OCI-LY1 (cell line): ENCODE results near the gene DEPDC5.

Experiments
- H2AFZ ChIP-seq: fragments of 200-600 bp; sonication (generic), shearing (Covaris generic); 2 replicates; pipeline ENCODE4 v1.6.0; 2014; ENCODE audit warnings: antibody characterized with exemption, mild to moderate bottlenecking, low read length
- H3F3A ChIP-seq: fragments of 200-600 bp; sonication (generic), shearing (Covaris generic); 2 replicates; pipeline ENCODE4 v1.6.0; 2014; ENCODE audit warnings: mild to moderate bottlenecking, antibody characterized with exemption, low read length, moderate library complexity; ENCODE audit not compliant: insufficient read depth
- H3K27ac ChIP-seq: fragments of 200-600 bp; sonication (generic); 2 replicates; pipeline ENCODE4 v1.5.1; 2014; ENCODE audit warnings: low read length, mixed run types, mild to moderate bottlenecking, low read depth; ENCODE audit not compliant: poor library complexity, severe bottlenecking
- H3K27me3 ChIP-seq: fragments of 200-600 bp; sonication (generic); 2 replicates; pipeline ENCODE4 v1.6.0; 2014; ENCODE audit warnings: antibody characterized with exemption, mild to moderate bottlenecking, low read length, moderate library complexity; ENCODE audit not compliant: insufficient read depth
- H3K36me3 ChIP-seq: fragments of 200-600 bp; sonication (generic); 2 replicates; pipeline ENCODE4 v1.6.1; 2014; ENCODE audit warnings: mild to moderate bottlenecking, antibody characterized with exemption, low read length, moderate library complexity, mixed read lengths; ENCODE audit not compliant: insufficient read depth
- H3K4me1 ChIP-seq: fragments of 200-600 bp; sonication (generic); 2 replicates; pipeline ENCODE4 v1.5.1; 2014; ENCODE audit warnings: mild to moderate bottlenecking, low read length, moderate library complexity; ENCODE audit not compliant: insufficient read depth, severe bottlenecking
- H3K4me2 ChIP-seq: fragments of 200-600 bp; sonication (generic), shearing (Covaris generic); 2 replicates; pipeline ENCODE4 v1.6.1; 2014; ENCODE audit warnings: low read length
- H3K4me3 ChIP-seq: fragments of 200-600 bp; sonication (generic); 2 replicates; pipeline ENCODE4 v1.5.1; 2014; ENCODE audit warnings: low read length, low read depth, mild to moderate bottlenecking, mixed read lengths; ENCODE audit not compliant: poor library complexity, severe bottlenecking
- H3K79me2 ChIP-seq: fragments of 200-600 bp; shearing (Covaris generic); 2 replicates; pipeline ENCODE4 v1.6.1; 2016; ENCODE audit warnings: mixed run types, low read length, mixed read lengths; ENCODE audit not compliant: insufficient read depth
- H3K9ac ChIP-seq: fragments of 200-600 bp; sonication (generic), shearing (Covaris generic); 2 replicates; pipeline ENCODE4 v1.6.1; 2014; ENCODE audit warnings: mild to moderate bottlenecking, low read length, mixed read lengths
- H3K9me2 ChIP-seq: fragments of 200-600 bp; sonication (generic), shearing (Covaris generic); 2 replicates; pipeline ENCODE4 v1.6.1; 2014; ENCODE audit warnings: low read depth, mild to moderate bottlenecking, low read length, mixed read lengths
- H3K9me3 ChIP-seq: fragments of 200-600 bp; shearing (Covaris generic); 2 replicates; pipeline ENCODE4 v1.6.1; 2014; ENCODE audit warnings: low read length, mixed read lengths
- H4K20me1 ChIP-seq: fragments of 200-600 bp; sonication (generic), shearing (Covaris generic); 2 replicates; pipeline ENCODE4 v1.6.0; 2016; ENCODE audit warnings: mild to moderate bottlenecking, low read length; ENCODE audit not compliant: insufficient read depth
- CTCF ChIP-seq: fragments of 200-600 bp; sonication (generic), shearing (Covaris generic); IDR thresholded peaks from 2 replicates; pipeline ENCODE4 v1.5.1; 2017; ENCODE audit warnings: mild to moderate bottlenecking, antibody characterized with exemption, low read length, moderate library complexity, mixed read lengths
- EZH2 ChIP-seq: fragments of 200-600 bp; sonication (generic), shearing (Covaris generic); IDR thresholded peaks from 2 replicates; pipeline ENCODE4 v1.8.0; 2017; ENCODE audit warnings: borderline replicate concordance, mixed run types, mild to moderate bottlenecking, antibody characterized with exemption, low read length, moderate library complexity, mixed read lengths

DEPDC5 gene

GRCh38 chr22:31921106-31921505, 167.3 kb downstream of the DEPDC5 start:
- H3K4me2 ChIP-seq, result no peak overlapping the region
- no peak overlapping the region for H3K9ac ChIP-seq
- no peaks in the 10 kb centered on the region for H3K9me3 ChIP-seq
- H3K9me2 ChIP-seq, result no peaks in the 10 kb centered on the region
- TF ChIP-seq EZH2 (no peak), CTCF (no peak)
- H3K79me2 ChIP-seq, result no peaks in the 10 kb centered on the region
- H3K27ac ChIP-seq, result no peak overlapping the region
- H3K36me3 ChIP-seq, result no peaks in the 10 kb centered on the region
- H4K20me1 ChIP-seq, result no peaks in the 10 kb centered on the region
- no peaks in the 10 kb centered on the region for H3F3A ChIP-seq
- H2AFZ ChIP-seq, result no peak overlapping the region
- no peak overlapping the region for H3K4me3 ChIP-seq
- no peaks in the 10 kb centered on the region; the same call in none of the 2 replicates for H3K27me3 ChIP-seq
- no peaks in the 10 kb centered on the region for H3K4me1 ChIP-seq

GRCh38 chr22:31922534-31922933, 168.7 kb downstream of the DEPDC5 start:
- H2AFZ ChIP-seq, result no peak overlapping the region
- no peaks in the 10 kb centered on the region; the same call in none of the 2 replicates for H3K27me3 ChIP-seq
- H3K79me2 ChIP-seq, result no peaks in the 10 kb centered on the region
- no peaks in the 10 kb centered on the region for H3K9me2 ChIP-seq
- H3K36me3 ChIP-seq, result no peaks in the 10 kb centered on the region
- no peak overlapping the region for H3K4me3 ChIP-seq
- no peaks in the 10 kb centered on the region for H3K4me1 ChIP-seq
- H3K4me2 ChIP-seq, result no peak overlapping the region
- TF ChIP-seq CTCF (no peak), EZH2 (no peak)
- H3F3A ChIP-seq, result no peaks in the 10 kb centered on the region
- H4K20me1 ChIP-seq, result no peaks in the 10 kb centered on the region
- no peak overlapping the region for H3K27ac ChIP-seq
- H3K9me3 ChIP-seq, result no peaks in the 10 kb centered on the region
- no peak overlapping the region for H3K9ac ChIP-seq

GRCh38 chr22:31923136-31923535, 169.3 kb downstream of the DEPDC5 start:
- no peaks in the 10 kb centered on the region; the same call in none of the 2 replicates for H3K27me3 ChIP-seq
- no peaks in the 10 kb centered on the region for H3K36me3 ChIP-seq
- no peak overlapping the region for H3K4me3 ChIP-seq
- no peaks in the 10 kb centered on the region for H3K9me2 ChIP-seq
- no peaks in the 10 kb centered on the region for H3K4me1 ChIP-seq
- no peaks in the 10 kb centered on the region for H3F3A ChIP-seq
- no peaks in the 10 kb centered on the region for H3K79me2 ChIP-seq
- H3K27ac ChIP-seq, result no peak overlapping the region
- no peaks in the 10 kb centered on the region for H4K20me1 ChIP-seq
- H2AFZ ChIP-seq, result no peak overlapping the region
- H3K9me3 ChIP-seq, result no peaks in the 10 kb centered on the region
- H3K9ac ChIP-seq, result no peak overlapping the region
- H3K4me2 ChIP-seq, result no peak overlapping the region
- TF ChIP-seq EZH2 (no peak), CTCF (no peak)
